ENCODE measurements around the gene EPC1. TPM values are rescaled to one million over a fixed set of nuclear protein-coding genes. Genes with fewer than 3 reads are reported as not detected.
"Not testable (repeated sequence)": the region's sequence is repeated elsewhere in the genome, so short reads cannot be mapped to it uniquely, and the experiment has no call there.

EPC1 gene, protein sequence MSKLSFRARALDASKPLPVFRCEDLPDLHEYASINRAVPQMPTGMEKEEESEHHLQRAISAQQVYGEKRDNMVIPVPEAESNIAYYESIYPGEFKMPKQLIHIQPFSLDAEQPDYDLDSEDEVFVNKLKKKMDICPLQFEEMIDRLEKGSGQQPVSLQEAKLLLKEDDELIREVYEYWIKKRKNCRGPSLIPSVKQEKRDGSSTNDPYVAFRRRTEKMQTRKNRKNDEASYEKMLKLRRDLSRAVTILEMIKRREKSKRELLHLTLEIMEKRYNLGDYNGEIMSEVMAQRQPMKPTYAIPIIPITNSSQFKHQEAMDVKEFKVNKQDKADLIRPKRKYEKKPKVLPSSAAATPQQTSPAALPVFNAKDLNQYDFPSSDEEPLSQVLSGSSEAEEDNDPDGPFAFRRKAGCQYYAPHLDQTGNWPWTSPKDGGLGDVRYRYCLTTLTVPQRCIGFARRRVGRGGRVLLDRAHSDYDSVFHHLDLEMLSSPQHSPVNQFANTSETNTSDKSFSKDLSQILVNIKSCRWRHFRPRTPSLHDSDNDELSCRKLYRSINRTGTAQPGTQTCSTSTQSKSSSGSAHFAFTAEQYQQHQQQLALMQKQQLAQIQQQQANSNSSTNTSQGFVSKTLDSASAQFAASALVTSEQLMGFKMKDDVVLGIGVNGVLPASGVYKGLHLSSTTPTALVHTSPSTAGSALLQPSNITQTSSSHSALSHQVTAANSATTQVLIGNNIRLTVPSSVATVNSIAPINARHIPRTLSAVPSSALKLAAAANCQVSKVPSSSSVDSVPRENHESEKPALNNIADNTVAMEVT
- total RNA-seq = 10 to 100 TPM; 24.4 to 26.1 TPM

DNA sequence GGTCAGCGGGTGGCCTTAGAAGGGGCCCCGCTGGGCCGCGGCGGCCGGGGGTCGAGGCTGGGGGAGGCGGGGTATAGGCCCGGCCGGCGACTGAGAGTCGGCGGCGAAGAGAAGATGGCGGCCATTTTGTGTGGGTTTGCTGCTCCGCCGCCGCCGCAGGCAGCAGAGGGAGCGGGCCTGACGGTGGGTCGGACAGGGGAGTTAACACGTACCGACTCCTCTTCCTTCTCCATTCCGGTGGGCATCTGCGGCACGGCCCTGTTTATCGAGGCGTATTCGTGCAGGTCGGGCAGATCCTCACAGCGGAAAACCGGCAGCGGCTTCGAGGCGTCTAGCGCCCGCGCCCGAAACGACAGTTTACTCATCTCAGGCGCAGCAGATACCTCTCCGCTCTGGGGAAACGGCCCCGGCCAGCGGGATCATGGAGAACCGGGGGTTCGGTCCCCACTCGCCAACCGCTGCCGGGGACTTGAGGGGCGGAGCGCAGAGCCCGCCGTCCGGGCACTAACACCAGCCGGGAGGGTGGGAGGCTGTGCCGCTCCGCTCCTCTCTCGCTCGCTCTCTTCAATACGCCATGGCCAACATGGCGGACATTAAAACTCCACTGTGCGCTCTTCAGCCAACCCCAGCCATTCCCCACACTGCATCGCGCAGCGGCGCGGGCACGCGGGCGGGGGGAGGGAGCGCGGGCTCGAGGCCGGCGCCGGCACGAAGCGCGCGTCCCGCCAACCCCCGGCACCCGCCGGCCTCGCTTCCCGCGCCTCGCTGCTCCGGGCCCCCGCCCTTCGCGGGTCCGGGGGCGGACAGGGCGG lies at the start of gene EPC1:
Gene EPC1 (minus strand): TSS at position 608 of the 812 bp plus-strand sequence. CDS start 243 bp downstream, at position 365.
- ChIA-PET POLR2A (interaction anchor here (0.8 to 1.8 kb wide), 5 partner anchors 10 to 95 kb away, joined by 3 to 8 read pairs (median 3); no protein-coding TSS in a partner anchor), CTCF (interaction anchor here (0.7 to 2.0 kb wide), 15 partner anchors 9 to 96 kb away, joined by 3 to 12 read pairs (median 4); no protein-coding TSS in a partner anchor)

DNA sequence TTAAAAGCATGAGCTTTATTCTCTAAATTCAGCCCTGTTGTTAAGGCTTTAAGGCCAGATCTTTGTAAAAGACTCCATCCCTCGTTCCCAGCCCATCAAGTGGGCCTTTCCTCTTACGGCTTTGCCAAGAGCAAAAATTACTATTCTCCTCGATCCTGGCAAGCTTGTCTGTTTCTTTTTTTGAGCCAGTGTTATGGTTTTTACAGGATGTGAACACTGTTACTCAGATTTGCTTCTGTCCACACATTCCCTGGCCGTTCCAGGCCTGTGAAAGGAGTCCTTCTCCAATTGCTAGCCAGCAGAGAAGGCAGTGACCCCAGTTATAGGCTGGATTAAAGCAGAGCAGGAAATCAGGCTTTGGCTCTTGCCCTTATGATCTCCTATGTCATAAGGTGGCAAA lies 47.0 kb upstream of the EPC1 start:
- ChIA-PET CTCF (interaction anchor here (0.6 kb wide), 1 partner anchor 767 kb away, joined by 5 read pairs; no protein-coding TSS in a partner anchor), POLR2A (no interaction called here)

DNA sequence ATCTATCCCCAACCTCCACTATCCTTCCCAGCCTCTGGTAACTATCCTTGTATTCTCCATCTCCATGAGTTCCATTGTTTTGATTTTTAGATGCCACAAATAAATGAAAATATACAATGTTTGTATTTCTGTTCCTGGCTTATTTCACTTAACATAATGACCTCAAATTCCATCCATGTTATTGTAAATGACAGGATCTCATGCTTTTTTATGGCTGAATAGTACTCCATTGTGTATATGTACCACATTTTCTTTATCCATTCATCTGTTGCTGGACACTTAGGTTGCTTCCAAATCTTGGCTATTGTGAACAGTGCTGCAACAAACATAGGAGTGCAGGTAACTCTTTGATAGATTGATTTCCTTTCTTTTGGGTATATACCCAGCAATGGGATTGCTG lies 45.3 kb upstream of the EPC1 start:
- CTCF ChIA-PET, POLR2A ChIA-PET: not testable (repeated sequence)

DNA sequence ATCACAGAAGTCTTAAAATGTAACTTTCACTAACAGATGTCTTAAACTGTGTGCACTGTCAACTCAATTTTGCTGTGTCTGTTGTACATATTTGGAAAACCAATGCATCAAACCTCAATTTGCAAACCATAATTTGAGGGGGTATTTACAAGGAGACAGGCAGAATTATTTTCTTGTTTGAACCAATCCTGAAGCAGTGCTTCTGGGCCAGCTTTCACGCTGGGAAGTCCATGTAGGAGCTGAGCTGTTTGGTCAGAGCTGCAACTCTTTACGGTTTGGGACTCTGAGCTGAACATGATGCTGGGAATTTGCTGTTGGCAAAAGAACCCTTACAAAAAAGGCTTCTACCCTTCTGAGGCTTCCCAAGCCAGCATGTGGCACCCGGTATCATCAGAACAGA lies 43.2 kb upstream of the EPC1 start:
- ChIA-PET CTCF (no interaction called here), POLR2A (no interaction called here)

DNA sequence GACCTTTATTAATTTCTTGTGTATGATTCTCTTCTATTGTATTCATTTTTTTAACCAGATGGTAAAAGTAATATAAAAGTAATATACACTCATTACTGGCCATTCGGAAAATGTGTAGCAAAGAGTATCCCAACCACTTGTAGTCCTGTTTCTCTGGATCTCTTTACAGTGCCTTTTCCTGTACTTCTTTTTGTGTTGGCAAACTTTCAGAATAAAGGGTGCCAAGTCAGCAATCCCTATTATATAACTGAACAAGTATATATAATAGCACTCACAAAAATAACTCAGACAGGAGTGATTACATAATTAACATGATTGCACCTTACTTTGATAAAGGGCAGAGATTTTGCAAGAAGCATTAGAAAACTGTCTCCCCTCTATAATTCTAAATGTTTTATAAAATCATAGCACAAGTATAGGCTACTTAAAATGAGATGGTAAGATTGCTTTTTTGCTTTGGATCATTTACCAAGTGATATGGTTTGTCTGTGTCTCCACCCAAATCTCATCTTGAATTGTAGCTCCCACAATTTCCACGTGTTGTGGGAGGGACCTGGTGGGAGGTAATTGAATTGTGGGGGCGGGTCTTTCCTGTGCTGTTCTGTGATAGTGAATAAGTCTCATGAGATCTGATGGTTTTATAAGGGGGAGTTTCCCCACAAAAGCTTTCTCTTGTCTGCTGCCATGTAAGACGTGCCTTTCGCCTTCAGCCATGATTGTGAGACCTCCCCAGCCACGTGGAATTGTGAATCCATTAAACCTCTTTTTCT lies 41.5 kb upstream of the EPC1 start:
- POLR2A ChIA-PET = no interaction called here
- CTCF ChIA-PET = no interaction called here

DNA sequence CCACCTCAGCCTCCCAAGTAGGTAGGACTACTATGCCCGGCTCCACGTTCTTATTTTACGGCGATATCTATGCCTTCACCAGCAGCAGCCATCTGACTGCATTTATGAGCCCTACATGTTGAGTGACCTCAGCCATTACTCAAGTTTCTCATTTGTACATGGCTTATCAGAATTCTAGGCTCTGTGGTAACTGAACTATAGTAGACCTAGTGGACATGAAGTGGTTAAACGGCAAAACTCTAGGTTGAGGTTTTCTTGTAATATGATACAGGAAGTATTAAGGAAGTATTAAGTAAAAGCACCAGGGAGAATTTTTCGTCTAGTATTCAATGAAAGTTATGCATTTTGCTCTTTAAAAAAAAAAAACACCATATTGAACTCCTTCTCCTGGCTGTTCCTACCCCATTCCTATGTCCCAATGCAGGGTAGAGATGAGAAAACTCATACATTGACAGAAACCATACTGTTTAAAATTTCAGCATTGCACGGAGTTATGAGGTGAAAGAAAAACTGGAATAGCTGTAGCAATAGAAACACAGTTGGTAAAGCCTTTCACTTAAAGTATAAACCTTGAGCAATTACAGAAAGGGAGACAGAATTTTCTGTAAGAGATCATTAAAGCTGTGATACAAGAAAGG lies 39.8 kb upstream of the EPC1 start:
- ChIA-PET CTCF (no interaction called here), POLR2A (no interaction called here)

DNA sequence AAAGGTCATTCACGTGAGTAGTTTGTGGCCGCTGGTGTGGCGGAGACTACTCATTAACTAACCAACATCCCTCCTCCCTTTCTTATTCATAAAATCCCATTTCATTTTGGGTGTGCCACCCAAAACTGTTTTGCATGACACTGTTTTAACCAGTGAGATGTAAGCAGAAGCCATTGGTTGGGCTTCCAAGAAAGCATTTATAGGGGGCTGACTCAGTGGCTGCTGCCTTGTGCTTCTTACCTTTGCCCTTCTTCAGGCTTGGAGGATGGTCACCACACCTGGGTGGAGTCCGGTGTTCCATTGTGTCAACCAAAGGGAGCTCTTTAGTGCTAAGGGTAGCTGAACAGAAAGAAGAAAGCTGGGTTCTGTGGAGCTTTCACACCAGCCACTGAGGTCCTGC lies 37.2 kb upstream of the EPC1 start:
- ChIA-PET CTCF (no interaction called here), POLR2A (no interaction called here)

DNA sequence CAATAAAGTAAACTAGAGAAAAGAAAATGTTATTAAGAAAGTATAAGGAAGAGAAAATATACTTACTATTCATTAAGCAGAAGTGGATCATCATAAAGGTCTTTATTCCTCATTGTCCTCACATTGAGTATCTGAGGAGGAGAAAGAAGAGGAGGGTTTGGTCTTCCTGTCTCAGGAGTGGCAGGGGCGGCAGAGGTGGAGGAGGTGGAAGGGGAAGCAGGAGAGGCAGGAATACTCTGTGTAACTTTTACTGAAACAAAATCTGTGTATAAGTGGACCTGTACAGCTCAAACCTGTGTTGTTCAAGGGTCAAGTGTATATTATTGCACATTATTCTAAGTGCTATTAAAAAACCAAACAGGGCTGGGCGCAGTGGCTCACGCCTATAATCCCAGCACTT lies 34.2 kb upstream of the EPC1 start:
- CTCF ChIA-PET = no interaction called here
- POLR2A ChIA-PET = no interaction called here

DNA sequence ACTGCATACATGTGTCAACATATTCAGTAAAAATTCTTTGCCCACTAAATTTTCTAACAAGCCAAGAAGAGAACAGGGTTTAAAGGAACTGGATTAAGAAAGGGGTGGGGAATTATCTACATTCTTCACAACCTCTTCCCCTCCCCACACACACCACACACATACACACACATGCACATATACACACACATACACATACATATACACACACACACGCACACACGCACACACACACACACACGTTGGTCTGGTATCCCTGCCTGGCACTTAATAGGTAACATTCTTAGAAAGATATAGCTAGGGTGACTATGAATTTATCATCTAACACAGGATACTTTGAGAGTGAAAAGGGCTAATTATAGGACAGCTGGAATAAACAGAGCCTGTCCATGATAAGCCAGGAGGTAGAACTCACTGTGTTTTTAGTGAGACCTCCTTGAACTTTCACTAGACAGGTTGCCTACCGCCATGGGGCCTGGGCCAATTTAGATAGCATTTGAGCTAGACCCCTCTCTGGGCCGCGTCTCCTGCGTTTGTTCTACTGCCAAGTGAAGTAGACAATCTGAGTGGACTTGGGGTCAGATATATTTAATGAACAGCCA lies 33.1 kb upstream of the EPC1 start:
- POLR2A ChIA-PET = no interaction called here
- CTCF ChIA-PET = no interaction called here

DNA sequence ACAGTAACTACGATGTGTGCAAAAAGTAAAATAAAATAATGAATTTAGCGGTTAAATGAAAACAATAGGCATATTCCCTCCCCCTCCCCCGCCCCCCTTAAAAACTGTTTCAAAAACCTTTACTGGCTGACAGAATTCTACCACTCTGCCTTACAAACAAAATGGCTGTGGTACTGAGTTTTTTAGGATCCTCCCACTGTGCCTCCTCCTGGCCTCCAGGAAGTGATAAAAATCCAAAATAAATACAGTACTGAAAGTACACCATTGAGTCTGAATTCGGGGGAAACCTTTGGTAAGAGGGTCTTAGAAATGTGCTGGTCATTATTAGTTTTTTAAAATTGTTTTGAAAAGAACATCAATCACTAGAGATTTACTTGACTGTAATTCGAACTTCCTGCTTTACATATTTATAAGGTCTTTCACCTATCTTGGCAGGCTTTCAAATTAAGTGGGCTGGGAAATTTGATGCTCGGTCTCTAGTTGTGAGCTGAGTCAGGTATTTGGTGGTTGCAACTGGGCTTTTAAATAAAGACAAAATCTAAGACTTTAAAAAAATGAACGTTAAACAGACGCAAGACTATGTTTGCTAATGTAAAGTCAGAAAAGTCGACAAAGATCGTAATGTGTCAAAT lies 32.5 kb upstream of the EPC1 start:
- ChIA-PET CTCF (interaction anchor here (0.7 to 1.5 kb wide), 2 partner anchors 13 to 29 kb away, joined by 3 to 5 read pairs; no protein-coding TSS in a partner anchor), POLR2A (interaction anchor here (2.4 kb wide), 1 partner anchor 66 kb away, joined by 11 read pairs; the partner anchor contains the start of gene CCDC7)

DNA sequence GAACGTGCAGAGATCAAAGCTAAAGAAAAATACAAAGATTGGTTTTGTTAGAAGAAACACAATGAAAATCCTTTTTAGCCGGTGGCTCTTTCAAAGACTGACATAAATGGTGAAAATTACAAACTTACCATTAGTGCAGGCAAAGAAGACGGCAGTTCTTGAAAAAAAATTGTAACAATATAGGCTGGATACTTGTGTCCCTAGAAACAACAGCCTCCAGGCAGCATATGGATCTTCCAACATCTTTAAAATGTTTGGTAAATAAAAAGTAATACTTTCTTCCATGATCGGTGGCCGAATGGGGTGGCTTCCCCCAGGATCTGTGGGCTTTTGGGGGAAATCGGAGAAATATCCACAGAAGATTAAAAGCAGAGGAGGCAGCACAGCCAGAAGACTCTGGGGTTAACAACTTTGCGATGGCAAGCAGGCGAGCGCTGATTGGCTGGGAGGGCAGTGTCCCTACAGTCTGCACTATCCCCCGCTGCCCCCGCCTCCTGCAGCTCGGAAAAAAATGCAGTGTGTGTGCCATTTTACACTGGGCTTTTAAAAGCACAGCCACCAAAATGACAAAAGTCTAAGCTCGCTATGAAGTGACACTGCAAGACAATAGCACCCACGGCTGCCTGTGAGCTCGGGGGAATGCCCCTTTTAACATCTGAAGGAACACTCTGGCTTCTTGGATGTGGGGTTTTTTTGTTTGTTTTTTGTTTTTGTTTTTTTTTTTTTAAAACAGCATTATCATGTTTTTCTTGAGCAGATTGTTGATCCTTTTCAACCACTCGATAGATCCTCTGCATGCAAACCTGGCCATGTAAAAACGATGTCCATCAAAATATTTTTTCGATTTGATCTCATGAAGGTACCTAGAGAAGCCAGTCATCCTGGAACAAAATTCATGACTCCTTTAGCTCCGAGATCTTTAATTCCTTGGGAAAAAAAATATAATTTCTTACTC lies 31.7 kb upstream of the EPC1 start:
- POLR2A ChIA-PET = interaction anchor here (0.7 to 2.4 kb wide), 3 partner anchors 40 to 134 kb away, joined by 4 to 11 read pairs (median 5); partner anchors contain the start of gene CCDC7
- CTCF ChIA-PET = interaction anchor here (0.7 to 1.5 kb wide), 3 partner anchors 12 to 30 kb away, joined by 3 to 5 read pairs (median 4); no protein-coding TSS in a partner anchor

DNA sequence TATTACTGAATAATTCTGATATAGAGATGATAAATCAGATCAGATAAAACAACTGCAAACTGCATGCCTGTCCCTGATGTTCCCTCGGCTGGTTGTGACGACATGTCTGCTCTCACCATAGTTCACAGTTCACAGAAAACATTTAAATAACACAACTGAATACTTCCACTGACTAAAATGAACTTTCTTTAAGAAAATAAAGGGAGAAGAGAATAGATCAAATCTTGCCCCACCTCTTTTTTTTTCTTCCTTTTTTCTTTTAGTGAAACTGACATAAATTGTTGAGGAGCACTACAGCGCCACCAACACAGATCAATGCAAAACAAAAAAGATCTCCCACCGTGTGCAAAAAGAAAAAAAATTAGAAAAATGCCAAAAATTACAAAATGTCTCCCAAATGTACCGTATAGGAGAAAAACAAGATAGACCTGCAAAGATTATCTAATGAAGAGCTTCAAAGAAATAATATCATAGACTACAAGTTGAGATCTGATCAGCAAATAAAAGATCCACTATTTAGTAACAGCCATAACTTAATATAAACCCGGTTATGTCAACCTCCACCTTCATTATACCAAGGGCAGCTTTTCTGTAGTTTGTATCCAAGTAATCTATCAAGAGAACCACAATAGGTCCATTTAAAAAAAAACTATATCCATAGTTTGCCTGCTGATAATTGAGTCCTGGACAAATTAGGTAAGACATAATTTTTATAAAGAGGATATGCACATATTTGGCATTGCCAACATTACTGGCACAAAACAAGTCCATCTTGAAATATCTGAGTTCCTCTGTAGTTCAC lies 30.7 kb upstream of the EPC1 start:
- ChIA-PET CTCF (interaction anchor here (0.7 to 1.5 kb wide), 2 partner anchors 11 to 513 kb away, joined by 3 to 5 read pairs; no protein-coding TSS in a partner anchor), POLR2A (interaction anchor here (0.9 to 2.4 kb wide), 2 partner anchors 68 to 133 kb away, joined by 4 to 11 read pairs; partner anchors contain the start of gene CCDC7)

DNA sequence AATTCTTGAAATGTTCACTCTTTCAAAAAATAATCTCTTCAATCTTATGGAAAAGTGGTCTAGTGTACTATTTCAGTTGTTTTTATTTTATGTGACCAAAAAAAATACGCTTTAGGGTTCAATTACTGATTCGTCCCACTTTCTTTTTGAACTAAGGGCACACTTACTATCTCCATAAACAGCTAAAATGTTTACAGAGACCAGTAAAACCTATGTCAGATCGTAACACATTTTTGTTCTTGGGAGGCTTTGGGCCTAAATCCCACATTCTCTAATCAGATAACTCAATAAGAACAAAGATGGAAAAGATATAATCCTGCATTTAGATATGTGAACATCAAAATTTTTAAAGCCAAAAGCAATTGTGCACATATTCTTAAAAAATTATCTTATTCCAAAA lies 29.8 kb upstream of the EPC1 start:
- POLR2A ChIA-PET = no interaction called here
- CTCF ChIA-PET = no interaction called here

DNA sequence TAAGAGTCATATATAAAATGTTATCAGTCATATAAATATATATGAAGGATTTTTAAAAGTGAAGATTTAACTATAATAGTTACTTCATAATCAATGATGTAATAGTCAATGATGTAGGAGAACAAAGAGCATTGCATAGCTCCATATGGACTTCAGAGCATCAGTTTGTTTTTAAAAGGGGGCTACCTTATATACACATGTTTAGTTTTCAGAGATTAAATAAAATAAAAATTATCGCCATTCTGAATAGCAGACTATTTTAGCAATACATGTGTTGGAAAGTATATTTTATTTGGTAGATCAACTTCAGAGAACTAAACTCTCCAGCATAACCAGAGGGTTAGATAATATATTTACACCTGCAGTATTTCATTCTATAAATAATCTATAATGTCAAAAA lies 29.1 kb upstream of the EPC1 start:
- ChIA-PET POLR2A (no interaction called here), CTCF (no interaction called here)

DNA sequence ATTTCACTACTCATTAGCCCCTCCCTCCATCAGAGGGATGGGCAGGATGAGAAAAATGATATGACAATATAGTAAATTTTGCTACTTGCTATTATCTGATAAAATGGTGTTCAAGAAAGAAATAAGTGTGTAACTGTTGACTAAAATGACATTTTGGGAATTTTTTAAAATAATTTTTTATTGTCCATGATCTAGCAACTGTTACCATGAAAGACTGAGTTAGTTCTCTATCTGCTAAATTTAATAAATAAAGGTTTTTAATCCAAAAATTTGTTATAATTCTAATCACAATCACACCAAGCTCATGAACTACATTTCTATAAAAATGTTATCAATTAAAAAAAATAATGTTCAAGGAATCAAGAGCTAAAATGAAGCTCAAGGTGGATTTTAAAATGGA lies 28.7 kb upstream of the EPC1 start:
- ChIA-PET CTCF (no interaction called here), POLR2A (interaction anchor here (1.1 kb wide), 1 partner anchor 30 kb away, joined by 4 read pairs; no protein-coding TSS in a partner anchor)

DNA sequence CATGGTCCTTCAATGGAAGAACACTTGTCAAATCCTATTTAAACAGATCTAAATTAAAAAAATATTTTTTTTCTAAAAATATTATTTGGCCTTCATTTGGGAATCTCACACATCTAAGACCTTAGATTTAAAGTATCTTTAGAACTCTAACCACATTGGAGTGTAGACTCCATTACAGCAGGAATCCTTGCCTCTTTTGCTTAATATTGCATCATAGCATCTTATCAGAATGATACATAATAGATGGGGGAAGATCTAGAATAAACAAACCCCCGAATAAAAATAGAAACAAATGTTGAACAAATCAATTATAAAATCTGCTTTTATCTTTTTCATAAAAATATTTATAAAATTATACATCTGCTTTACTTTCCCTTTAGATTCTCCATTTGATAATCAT lies 27.6 kb upstream of the EPC1 start:
- ChIA-PET CTCF (interaction anchor here (1.2 kb wide), 1 partner anchor 28 kb away, joined by 5 read pairs; no protein-coding TSS in a partner anchor), POLR2A (no interaction called here)
